PFSK-1 (cell line): ENCODE measurements around the gene MAP2K1.

Source experiments
- POLR2AphosphoS5 ChIP-seq: IDR thresholded peaks from 2 replicates; pipeline ENCODE4 v1.6.1; 2012; ENCODE audit warnings: low read depth, mild to moderate bottlenecking, control low read depth, low read length, moderate library complexity
- SIN3A ChIP-seq: IDR thresholded peaks from 2 replicates; pipeline ENCODE4 v1.6.1; 2012; ENCODE audit warnings: mild to moderate bottlenecking, low read length, moderate library complexity, borderline replicate concordance; ENCODE audit not compliant: insufficient read depth

DNA sequence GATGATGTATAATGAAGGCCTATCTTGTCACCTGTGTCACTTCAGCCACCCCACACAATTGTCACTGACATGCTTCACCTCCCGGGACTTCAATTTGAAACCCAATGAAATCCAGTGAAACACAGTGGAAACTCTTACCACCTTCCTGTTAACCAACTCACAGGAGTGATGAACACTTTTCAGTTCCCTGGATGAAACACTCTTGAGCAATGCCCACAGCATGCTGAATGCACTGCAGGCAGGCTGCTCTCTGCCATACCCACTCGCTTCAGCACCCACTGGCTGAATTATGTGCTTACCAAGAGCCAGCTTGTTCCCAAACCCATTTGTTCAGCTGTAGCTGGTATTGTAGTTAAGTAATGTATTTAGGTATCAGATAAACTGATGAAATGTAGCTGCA lies 47.0 kb downstream of the MAP2K1 start:
- TF ChIP-seq SIN3A (no peak), POLR2AphosphoS5 (no peak)
